Measurements from ENCODE around the gene NKX1-1.
"Not testable (repeated sequence)": the region's sequence is repeated elsewhere in the genome, so short reads cannot be mapped to it uniquely, and the experiment has no call there.

The NKX1-1 gene

DNA sequence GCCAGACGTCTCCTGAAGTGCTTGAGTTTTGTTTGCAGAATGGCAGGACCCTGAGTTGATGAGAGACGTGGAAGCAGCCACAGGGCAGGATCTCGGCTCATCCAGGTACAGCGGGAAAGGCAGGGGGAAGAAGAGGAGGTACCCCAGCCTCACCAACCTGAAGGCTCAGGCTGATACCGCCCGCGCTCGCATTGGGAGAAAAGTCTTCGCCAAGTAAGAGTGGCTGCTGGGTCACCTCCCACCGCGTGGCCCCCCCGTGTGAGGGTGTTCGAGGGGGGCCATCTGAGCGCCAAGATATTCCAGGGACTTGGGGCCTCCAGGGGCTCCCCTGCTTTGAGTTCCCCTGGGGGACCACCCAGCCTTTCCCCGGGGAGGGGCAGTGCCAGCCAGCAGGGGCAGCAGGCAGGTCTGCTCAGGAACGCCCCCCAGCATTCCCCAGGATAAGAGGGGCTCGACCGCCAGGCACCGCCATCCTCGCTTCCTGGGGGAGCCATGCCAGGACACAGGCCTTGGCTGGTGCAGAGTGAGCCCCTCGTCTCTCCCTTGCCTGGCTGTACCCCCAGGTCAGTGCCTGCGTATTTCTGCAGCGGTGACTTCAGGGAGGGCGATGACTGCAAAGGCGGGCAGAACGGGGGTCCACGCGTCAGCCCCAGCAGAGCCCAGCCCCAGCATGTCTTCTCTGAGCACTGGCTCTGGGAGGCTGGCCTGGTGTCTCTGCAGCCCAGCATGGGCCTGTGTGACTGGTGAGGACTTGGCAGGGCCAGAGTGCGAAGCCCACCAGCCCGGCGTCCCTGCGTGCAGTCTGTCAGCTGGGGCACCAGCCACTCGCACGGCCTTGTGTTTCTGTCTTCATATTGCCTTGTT, 22.3 kb downstream of the NKX1-1 start:
- no peak for DNase-seq

DNA sequence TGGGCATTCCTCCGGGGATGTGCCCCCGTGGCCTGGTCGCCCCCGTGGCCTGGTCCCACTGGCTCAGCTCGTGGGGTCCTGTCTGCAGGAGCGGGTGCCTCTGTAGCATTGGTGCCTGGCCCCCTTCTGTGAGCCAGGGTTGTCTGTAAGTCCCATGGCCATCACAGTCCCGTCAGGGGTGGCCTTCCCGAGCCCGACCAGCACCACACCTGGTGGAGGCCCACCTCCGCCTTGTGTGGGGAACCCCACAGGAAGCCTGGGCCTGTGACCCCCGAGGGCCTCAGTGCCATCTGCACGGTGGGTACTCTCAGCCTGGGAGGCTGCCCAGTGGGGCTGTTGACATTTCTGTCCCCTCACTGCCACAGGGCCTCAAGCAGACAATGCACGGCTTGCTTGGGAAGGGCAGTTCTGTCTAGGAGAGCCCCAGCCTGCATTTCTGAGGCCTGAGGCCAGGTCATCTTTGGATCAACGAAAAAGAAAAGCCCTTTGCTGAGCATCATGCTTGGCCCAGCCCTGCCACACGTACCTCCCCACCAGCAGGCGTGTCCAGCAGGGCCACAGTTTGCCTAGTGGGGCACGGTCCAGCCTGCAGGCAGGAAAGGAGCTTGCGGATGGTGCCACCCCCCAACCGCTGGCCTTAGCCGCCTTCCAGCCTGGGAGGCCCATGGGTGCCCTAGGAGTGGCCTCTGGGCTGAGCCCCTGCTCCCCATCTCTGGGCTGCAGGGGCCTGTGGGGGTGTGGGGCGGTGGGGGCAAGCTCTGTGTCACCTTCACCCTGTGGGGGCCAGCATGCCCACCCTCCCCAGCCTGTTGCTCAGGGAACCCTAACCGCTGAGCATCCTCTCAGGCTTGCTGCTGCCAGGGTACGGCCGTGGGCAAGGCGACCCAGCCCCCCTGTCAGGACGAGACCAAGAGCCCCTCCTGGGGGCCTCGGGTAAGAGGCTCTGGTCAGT, 23.2 kb downstream of the NKX1-1 start:
- DNase-seq = no peak

DNA sequence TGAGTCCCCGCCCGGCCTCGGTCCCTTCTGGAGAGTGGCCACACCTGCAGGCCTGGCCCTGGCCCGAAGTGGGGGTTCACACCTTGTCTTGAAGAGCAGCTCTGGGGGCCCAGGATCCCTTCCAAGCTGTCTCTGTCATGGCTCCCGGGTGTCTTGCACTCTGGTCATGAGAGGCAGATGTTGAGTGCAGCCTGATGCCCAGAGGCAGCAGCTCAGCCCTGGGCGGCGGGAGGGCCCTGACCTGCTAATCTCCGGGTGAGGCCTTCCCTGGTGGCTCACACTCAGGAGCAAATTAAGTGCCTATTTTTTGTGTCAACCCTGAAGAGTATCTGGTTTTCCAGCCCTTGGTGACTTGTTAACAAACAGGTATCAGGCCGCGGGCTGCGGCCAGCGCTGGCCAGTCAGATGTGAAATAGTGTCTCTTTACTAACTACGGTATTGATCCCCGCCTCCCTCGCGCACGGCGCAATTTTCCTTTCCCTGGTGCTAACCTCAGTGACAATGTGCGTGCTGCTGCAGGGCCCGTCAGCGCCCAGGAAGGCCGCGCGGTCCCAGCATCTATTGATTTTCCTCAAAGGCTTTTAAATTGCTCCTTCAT, 24.2 kb downstream of the NKX1-1 start:
- no peak for DNase-seq

DNA sequence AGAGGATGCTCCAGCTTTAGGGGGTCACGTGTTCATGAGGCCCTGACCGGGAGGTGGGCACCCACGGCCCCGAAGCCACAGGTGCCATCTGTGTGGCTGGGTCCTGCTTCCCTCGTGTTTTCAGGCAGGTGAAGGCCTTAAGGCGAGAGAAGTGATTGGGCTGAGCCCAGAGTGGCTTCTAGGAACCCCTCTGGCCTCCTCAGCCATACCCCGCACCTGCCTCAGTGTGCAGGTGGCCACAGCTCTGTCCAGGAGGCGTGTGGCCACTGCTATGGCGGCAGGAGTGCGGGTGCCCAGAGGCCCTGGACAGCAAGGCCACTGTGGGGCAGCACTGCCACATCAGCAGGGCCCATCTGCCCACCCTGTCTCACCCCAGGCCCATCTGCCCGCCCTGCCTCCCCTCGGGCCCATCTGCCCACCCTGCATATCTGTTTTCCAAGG, 25.0 kb downstream of the NKX1-1 start:
- DNase-seq = no peak

DNA sequence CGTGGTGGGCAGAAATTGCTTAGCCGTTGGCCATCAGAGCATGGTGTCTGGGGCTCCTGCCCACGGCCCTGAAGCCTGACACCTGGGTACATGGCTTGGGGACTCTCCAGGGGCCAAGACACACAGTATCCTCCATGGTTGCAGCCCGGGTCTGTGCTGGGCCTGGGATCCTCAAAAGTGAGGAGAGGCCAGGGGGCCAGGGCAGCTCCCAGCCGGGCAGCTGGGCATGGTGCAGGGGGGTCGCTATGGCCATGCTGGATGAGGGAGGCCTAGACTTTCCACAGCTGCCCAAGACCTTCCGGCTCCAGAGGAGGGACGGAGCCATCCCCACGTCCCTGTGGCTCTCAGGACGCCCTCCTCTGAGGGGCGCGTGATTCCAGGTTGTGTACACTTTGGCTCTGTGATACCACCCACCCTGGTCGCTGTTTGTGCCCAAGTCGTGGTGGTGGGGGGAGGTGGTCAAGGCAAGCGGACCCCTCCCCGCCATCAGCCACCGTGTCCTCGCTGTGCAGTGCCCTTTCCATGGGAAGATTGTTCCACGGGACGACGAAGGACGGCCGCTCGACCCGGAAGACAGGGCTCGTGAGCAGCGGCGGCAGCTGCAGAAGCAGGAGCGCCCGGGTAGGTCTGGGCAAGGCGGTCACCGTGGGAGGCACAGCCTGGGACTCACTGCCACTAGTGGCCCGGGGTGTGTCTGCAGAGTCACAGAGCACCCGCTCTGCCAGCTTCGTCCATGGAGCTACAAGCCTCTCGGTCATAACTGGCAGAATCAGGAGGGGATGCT, 25.7 kb downstream of the NKX1-1 start:
- DNase-seq = no peak

DNA sequence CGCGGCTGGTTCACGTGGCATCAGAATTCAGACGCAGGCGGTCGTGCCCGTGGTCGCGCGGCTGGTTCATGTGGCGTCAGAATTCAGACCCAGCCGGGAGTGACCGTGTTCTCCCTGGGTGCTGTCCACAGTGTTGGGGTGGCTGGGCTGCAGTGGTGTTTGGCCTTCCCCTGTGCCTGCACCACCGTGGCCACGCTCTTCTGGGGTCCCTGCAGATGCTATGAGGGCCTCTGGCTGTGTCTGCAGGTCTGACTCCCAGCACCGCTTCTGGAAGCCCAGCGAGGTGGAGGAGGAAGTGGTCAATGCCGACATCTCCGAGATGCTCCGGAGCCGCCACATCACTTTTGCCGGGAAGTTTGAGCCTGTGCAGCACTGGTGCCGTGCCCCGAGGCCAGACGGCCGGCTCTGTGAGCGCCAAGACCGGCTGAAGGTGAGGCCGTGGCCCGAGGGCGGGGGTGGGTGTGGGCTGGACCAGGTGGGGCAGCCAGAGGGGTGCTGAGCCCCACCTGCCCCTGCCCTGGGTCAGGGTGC, 26.4 kb downstream of the NKX1-1 start:
- DNase-seq = no peak

GRCh38 chr4:1379351-1379781, 26.9 kb downstream of the NKX1-1 start:
- DNase-seq = no peak

DNA sequence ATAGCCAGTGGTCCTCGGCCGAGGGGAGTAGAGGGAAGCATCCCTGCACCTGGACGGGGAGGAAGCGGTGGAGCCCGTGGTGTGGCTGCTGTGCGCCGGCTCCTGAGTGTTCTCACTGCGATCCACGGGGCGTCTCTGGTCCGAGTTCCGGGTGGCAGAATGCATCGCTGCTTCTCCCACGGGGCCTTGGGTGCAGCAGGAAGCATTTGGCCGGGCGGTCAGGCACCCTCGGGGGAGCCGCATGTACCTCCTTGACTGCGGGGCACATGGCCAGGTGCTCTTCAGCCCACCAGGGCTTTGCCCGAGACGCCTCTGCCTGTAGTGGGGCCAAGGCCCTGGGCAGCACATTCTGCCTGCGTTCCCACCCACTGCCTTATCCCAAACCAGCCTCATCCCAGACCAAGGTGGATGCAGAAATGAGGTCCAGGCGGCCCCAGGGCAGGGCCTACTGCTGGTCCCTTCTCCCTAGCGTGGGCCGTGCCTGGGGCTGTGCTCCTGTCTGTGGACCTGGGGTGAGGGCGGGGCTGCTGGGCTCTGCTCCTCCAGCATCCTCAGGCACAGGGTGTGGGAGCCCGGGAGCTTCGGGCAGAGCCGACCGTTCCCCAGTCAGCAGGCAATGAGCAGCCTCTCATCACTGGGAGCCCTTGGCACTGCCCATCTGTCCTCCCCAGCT, 27.5 kb downstream of the NKX1-1 start:
- no peak for DNase-seq

- DNase-seq = no peak
Observed at GRCh38 chr4:1377606-1378261, 28.5 kb downstream of the NKX1-1 start.

DNA sequence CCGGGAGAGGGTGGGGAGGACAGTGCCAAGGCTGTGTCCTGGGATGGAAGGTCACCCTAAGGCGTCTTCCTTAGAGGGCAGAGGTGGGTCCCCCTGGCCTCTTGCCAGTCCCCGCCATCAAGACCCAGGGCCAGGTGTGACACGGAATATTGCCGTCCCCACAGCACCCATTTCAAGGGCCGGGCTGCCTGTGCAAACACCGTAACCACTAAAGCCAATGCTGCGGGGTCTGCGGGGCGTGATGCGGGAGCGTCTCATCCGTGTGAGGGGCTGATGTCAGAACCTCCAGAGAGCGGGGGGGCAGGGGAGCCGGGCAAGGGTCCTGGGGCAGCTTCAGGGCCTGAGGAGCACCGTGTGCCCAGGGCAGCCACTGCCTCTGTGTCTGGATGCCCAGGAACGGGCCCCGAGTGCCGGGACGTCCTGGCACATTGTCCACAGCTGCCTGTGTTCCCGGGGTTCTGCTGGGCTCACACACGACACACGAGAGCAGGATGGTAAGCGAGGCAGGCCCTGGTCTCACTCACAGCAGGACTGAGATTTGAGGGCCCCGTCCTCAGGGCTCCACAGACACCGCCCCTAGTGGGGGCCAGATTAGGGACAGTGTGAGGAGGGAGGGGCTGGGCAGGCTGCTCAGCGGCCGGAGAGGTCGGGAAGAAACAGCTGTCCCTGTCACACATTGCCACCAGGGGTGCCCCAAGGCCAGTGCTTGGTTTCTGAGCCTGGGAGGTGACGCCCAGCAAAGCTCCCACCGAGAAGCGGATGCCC, 29.2 kb downstream of the NKX1-1 start:
- no peak for DNase-seq

- DNase-seq = no peak
Observed at GRCh38 chr4:1376391-1376840, 29.8 kb downstream of the NKX1-1 start.

DNA sequence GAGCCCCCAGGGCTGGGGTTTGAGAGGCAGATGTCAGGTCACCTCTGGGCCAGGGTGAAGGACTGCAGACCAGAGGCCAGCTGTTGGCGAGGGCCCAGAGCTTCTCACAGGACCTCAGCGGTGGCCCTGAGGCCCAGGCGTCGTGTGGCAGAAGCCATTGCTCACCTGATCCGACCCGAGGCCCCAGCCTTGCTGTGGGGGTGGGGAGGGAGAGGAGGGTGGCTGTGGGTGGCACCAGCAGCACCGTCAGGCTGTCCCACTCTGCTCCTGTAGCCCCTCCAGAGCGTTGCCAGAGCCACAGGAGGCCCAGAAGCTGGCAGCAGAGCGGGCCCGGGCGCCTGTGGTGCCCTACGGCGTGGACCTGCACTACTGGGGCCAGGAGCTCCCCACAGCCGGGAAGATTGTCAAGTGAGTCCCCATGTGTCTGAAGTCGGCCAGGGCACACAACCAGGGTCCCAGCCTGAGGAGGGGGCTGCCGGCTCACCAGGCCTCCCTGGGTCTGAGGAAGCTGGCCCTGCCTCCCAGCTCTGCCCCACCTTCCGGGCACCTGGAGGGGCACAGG, 30.4 kb downstream of the NKX1-1 start:
- DNase-seq = no peak

GRCh38 chr4:1375051-1375721, 31.1 kb downstream of the NKX1-1 start:
- DNase-seq = no peak

- DNase-seq = no peak
Observed at GRCh38 chr4:1374706-1375045, 31.6 kb downstream of the NKX1-1 start.

- no peak for DNase-seq
Observed at GRCh38 chr4:1373892-1374705, 32.1 kb downstream of the NKX1-1 start.

DNA sequence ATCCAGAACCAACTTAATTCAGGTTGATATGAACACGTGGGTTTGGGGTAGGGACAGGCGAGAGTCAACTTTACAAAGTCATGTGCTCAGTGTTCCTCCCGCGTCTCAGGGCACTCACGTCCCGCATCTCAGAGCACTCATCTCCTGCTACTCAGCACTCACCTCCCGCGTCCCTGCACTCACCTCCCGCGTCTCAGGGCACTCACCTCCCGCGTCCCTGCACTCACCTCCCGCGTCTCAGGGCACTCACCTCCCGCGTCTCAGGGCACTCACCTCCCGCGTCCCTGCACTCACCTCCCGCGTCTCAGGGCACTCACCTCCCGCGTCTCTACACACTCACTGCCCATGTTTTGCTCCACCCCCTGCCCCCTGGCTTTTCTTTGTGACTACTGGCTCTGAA, 33.7 kb downstream of the NKX1-1 start:
- DNase-seq = not testable (repeated sequence)

GRCh38 chr4:1371176-1372165, 34.8 kb downstream of the NKX1-1 start:
- no peak for DNase-seq

All from T-helper 9 cell (primary cell).